ENCODE data around the gene MICAL1.

Gene MICAL1

DNA sequence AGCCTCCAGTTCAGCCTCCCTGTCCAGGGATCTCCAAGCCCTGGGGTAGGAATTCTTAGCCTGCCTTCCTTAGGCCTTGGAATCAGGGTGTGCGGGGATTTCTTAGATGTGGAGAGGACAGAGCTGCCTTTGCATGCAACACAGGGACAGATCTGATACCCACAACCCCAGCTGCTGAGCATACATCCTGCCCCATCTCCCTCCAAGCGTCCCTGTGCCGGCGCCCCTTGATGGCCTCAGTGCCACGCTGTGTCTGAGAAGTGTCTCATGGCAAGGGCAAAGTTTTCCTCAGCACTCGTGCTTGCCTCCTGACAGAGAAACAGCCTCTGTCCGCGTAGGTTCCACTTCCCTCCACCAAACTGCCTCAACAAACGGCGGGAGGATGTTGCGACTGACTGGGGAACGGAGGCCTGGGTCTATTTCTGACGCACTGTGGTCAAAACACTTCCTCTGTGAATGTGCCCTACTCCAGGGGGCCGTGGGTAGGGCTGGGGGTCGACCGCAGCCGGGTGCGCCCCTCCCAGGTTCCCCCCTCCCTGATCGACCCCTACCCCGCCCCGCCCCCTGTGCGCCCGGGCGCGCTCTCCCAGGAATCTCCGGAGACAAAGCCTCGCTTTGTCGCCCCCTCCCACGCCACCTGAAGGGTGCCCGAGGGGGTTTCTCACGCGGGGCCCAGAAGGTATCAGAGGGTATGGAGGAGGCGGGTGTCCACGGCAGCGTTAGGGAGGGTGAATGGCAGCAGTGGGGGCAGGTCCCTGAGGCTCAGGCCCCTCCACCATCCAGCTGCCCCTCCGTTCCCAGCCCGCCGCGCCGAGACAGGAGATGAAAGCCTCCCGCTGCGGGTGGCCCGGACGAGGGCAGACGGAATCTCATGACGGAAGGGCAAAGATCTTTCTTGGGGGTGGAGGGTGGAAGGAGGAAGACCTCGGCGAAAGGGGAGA lies 806 bp downstream of the MICAL1 start:
- DNase-seq (ENCODE audit: low read depth in 2 of 2), result peak; percentile 36 to 46

DNA sequence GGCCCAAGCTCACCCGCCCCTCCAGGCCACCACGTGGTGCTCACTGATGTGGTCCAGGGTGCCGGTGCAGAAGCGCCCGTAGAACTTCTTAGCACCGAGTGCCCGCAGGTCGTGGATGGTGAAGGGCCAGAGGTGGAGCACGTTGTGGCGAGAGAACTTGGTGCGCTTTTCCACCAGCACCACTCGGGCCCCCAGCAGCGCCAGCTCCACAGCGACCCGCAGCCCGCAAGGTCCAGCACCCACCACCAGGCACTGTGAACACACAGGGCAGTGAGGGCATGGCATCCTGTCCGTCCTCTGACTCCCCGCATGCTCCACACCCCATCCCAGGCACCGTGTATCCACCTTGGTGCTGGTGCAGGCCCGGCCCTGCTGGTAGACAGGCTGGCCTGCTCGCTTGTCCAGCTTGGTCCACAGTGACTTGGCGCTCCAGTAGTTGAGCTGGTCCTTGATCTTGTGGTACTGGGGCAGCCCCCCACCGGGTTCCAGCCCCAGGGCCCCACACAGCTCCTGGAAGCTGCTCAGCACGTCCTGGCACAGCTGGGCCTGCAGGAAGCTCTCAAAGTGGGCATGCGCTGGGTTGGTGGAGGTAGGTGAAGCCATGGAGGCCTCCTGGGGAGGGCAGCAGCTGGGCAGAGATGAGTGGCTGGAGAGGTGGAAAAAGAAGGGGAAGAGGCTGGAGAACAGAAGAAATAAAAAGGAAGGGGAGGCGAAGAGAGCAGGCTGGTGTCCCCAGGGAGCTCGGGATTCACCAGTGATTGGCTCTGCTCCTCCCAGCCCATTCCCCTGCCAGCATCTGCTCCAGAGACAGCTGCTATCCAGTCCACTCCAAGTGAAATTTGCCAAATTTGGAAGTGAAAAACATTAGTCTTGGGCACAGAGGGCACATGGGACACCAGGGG lies 1.7 kb downstream of the MICAL1 start:
- no peak for DNase-seq (ENCODE audit: low read depth in 2 of 2)

DNA sequence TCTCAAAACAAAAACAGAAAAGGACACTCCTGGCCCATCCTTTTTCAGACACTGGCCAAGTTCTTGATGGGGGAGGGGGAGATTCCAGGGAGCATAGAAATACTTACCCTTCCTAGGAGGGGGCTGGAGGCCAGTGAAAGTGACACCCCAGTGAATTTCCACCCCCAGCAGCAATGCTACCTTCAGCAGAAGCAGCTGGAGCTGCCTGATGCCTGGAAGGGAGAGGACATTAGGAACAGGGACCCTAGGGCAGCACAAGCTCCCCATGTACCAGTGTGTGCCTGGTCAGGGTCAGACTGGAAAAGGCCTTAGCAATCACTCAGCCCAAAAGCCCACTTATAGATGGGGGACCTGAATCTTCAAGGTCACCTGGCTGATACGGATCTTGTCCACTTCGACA lies 2.4 kb downstream of the MICAL1 start:
- DNase-seq (ENCODE audit: low read depth in 2 of 2), result no peak

DNA sequence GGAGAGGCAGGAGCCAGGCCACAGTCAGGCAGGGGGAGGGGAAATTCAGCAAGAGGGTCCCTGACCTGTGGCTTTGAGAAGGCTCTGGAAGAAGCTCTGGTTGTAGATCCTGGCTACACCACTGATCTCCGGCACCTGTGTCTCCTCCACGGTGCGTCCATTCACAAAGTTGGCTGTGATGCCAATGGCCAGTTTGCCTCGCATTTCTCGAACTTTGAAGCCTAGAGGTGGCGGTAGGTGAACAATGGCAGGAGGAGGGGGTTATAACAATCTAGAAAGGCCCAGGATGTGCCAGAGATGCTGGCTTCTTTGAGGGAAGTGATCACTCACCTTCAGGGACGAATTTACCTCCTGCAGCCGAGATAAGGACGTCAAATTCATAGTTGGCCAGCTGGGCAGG lies 3.4 kb downstream of the MICAL1 start:
- DNase-seq (ENCODE audit: low read depth in 2 of 2), result no peak

DNA sequence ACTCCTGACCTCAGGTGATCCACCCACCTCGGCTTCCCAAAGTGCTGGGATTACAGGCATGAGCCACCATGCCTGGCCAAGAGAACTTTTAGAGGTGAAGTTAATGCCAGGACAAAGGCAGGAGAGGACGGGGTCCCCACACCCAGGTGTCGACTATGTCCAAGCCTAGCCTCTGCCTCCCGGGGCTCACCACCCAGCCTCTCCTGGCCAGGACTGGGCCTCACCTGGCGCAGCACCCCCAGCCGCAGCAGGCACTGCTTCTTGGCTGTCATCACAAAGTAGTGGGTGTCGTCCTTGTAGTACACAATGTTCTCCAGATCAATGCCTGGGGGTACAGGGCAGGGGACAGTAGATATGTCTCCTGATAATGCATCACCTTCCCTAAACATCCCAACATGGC lies 4.2 kb downstream of the MICAL1 start:
- DNase-seq (ENCODE audit: low read depth in 2 of 2), result no peak

DNA sequence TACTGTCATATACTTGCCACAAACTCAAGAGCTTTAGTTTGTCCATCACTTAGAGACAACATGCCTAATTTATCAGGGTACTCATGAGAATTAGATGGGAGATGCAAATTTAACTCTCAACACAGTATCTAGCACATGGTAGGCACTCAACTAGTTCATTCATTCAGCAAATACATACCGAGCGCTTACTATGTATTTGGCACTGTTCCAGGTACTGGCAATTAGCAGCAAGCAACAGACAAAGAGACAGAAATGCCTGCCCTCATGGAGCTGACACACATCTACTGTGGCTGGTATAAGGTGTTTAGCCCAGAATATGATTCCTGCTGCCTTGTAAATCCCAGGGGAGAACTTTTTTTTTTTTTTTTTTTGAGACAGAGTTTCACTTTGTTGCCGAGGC lies 4.8 kb downstream of the MICAL1 start:
- no peak for DNase-seq (ENCODE audit: low read depth in 2 of 2)

DNA sequence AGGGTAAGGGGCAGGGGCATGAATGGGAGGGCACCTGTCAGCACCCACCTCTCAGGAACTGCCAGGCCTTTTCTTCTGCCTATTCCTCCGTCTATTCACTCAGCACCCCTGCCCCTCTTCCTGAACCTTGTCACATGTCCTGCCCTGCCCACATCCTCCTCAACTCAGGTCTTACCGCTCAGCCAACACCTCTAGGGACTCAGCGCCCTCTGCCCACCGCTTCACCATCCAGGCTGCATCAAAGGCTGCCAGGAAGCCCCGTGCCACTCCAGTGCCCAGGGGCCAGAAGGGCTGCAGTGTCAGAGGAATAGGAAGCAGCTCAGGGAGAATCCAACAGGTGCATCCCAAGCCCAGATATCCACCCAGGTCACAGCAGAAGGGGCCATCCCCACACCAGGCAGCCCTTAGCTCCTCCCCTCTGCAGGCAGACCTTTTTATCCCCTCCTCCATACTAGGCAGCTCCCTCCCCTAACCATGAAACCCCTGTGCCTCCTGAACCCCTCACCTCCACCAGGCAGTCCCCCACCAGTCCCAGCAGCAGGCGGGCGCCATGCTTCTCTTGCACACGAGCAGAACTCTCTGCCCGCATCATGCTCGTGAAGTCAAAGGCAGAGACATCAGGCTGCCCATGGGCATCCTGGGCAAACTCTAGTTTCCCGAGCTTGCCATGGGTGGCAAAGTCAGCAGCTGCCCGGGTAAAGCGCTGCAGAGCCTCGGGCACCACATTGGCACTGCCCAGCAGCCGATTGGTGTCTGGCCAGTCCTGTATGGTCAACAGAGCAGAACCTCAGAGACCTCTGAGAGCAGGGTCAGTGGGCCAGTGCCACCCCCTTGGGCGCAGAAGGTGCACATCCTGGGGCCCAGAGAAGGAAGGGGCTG lies 5.5 kb downstream of the MICAL1 start:
- no peak for DNase-seq (ENCODE audit: low read depth in 2 of 2)

DNA sequence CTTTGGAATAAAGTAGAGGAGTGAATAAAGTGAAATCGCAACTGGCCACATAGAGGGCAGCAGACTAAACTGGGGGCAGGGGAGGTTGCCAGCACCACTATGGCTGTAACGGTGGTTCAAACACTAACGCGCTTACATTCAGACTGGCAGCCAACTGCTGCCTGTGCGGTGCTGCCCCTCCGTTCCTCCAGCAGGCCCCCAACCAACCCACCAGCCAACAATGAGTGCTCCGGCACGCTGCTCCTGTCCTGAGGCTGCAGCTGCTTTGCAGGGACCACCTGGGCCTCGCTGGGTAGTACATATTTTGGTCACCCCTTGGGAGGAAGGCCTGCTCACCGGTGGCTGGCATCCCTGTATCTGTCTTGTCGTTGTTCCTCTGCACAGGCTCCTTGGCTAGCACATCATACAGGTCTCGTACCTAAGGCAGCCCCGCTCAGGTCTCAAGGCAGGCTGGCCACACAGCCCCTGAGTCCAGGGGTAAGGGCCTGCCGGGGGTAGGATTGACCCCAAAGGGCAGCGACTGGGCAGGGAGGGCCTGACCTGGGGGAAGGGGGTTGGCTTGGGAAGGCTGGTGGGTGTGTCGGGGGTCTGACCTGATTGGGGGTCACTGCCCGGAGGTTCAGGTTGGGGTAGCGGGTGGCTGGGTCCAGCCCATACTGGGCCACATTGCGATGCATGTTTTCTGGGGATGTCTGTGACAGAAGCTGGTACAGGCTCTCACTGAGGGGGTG lies 6.3 kb downstream of the MICAL1 start:
- no peak for DNase-seq (ENCODE audit: low read depth in 2 of 2)

DNA sequence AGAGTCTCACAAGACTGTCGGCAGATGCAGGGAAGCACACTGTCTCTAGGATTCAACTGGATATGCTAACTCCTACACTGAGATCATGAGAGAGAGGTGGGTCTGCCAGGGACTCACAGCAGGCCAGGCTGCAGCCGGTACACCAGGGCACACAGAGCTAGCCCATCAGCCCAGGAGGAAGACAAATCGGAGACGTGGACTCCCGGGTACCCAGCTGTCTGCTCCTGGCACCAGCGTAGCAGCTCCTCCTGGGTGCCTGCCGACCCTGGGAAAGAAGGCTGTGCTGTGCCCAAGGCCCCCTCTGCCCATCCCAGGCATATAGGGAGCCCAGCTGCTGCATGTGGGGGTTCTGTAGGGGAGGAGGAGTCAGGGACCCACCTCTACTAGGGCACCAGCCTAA lies 7.0 kb downstream of the MICAL1 start:
- no peak for DNase-seq (ENCODE audit: low read depth in 2 of 2)

DNA sequence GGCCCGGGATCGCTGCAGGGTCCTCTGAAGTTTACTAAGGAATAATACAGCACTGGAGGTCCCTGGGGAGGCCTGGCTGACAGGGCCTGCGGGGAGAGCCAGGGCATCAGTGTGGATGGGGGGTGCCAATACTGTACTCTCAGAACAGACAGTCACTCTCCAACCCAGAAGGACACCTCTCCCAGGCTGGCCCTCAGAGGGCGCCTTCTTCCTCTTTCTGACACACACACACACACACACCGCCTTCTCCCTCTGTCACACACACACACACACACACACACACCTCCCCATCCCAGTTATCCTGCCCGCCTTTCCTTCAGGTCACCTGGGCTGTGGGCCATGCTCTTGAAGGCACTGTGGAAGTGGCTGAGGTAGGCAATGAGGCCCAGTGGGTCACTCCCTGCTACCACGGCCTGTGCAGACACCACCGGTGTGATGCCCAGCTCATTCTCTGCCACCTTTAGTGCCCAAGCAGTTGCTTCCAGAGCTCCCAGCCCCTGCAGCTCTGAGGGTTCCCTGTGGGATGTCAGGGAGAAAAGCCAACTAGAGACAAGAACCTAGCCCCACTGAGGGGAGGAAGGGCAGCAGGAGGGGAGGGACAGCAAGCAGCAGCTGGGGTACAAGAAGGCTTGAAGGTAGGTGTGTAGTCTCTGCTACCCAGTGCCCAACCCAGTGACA lies 7.6 kb downstream of the MICAL1 start:
- no peak for DNase-seq (ENCODE audit: low read depth in 2 of 2)

DNA sequence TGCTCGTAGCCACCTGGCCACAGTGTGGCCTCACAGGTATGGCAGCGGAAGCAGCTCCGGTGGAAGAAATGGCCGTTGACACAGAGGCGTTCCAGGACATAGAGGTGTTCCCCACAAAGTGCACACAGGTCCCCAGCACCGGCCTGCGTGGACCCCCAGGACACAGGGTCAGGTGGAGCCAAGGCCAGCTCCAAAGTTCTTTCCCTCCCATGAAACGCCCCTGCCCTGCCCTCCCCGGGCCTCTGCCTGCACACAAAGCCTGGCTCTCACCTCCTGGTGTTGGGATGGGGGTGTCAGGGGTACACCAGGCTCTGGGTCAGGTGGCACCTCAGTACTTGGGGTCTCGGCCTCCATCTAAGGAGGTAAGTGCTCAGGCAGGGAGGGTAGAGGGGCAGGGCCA lies 8.5 kb downstream of the MICAL1 start:
- no peak for DNase-seq (ENCODE audit: low read depth in 2 of 2)

DNA sequence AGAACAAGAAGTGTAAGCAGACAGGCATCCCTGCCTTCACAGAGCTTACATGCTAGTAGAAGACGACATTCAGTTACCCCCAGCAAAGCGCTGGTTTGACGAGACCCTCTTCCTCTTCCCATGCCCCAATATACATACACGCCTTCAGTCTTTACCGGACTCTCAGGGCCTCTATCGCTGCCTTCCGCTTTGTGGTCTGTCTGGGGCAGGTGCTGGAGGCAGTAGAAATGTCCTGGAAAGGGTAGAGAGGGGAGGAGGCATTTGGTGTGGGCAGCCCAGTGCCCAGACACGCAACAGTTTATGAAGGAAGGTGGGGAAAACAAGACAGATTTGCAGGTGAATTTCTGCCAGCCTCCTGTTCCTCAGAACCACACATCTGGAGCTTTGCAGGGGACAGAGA lies 9.0 kb downstream of the MICAL1 start:
- no peak for DNase-seq (ENCODE audit: low read depth in 2 of 2)

DNA sequence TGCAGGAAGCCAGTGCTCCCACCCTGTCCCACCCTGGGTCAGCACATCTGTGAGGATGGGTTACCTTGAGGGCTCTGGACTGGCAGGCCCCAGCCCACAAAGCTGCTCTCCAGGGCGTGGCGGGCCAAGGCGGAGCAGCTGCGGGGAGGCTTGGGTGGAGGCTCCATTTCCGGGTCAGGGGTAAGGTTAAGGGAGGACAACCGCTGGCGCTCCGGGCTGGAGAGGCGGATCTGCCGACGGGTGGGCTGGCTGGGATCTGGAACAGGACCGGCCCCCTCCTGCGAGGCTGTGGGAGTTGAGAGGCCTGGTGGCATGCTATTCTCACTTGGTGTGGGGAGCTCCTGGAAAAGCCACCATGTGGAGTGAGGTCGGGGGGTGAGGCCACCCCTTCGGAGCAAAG lies 9.5 kb downstream of the MICAL1 start:
- no peak for DNase-seq (ENCODE audit: low read depth in 2 of 2)

DNA sequence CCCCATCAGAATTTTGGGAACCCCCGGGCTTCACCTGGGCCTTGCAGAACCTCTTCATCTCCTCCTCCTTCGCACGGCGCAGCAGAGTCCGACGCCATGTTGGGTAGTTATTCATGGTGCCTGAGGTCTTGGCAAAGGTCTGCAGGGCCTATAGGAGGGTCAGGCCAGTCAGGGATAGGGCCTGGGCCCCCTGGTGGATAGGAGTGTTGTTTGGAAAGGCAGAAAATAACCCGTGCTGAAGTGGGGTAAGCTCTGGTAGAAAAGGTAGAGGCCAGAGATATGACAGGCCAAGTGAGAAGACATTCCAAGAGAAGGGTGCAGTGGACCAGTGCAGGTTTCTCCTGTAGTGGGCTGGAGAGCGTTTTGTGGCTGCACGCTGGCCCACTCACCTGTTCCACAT lies 10.2 kb downstream of the MICAL1 start:
- no peak for DNase-seq (ENCODE audit: low read depth in 2 of 2)

DNA sequence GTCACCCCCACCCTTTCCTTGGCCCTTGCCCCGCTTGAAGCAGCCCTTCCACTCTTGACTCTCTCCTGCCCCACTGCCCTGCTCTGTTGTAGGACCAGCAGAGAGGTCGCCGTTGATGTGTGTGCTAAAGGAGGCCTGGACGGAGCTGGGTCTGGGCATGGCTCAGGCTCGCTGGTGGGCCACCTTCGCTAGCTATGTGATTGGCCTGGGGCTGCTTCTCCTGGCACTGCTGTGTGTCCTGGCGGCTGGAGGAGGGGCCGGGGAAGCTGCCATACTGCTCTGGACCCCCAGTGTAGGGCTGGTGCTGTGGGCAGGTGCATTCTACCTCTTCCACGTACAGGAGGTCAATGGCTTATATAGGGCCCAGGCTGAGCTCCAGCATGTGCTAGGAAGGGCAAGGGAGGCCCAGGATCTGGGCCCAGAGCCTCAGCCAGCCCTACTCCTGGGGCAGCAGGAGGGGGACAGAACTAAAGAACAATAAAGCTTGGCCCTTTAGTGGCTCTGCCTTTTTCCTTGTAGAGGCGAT lies 12.1 kb downstream of the MICAL1 start:
- DNase-seq (ENCODE audit: low read depth in 2 of 2), result no peak

DNA sequence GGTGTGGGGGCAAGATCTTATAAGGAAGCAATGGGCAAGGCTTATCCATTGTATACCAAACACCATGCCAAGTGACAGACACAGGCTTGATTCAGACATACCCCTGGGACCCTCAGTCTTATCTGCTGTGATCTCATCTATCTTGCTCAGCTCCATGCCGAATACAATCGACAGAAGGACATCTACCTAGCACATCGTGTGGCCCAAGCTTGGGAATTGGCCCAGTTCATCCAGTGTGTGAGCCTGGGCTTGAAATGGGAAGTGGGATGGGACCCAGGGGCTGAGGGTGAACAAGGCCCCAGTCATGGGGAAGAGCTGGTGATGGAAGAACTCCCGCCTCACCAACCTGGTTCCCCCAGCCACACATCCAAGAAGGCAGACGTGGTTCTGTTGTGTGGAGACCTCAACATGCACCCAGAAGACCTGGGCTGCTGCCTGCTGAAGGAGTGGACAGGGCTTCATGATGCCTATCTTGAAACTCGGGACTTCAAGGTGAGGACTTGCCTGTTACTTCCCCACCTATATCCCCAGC lies 13.1 kb downstream of the MICAL1 start:
- DNase-seq (ENCODE audit: low read depth in 2 of 2), result no peak

DNA sequence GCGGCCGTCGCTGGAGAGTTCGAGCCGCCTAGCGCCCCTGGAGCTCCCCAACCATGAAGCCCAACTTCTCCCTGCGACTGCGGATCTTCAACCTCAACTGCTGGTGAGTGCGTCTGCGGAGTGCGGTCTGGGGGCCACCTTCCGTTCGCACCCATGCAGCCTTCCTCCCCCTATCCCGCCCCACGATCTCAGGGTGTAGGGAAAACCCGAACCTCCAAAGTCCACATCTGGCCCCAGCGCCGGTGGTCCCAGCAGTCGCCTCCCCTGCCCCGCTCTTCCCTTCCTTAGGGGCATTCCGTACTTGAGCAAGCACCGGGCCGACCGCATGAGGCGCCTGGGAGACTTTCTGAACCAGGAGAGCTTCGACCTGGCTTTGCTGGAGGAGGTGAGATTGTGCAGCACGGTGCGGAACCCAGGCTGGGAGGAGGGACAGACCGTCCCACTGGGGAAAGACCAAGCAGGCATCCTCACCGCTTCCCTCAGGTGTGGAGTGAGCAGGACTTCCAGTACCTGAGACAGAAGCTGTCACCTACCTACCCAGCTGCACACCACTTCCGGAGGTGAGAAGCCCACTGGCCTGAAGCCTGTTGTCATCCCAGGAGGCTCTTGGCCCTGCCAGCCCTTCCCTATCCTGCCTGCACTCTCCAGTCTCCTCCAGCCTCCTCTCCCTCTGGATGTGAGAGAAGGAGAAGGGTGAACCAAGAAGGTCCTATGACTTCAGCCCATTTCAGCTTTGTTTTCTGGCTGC lies 14.3 kb downstream of the MICAL1 start:
- no peak for DNase-seq (ENCODE audit: low read depth in 2 of 2)

DNA sequence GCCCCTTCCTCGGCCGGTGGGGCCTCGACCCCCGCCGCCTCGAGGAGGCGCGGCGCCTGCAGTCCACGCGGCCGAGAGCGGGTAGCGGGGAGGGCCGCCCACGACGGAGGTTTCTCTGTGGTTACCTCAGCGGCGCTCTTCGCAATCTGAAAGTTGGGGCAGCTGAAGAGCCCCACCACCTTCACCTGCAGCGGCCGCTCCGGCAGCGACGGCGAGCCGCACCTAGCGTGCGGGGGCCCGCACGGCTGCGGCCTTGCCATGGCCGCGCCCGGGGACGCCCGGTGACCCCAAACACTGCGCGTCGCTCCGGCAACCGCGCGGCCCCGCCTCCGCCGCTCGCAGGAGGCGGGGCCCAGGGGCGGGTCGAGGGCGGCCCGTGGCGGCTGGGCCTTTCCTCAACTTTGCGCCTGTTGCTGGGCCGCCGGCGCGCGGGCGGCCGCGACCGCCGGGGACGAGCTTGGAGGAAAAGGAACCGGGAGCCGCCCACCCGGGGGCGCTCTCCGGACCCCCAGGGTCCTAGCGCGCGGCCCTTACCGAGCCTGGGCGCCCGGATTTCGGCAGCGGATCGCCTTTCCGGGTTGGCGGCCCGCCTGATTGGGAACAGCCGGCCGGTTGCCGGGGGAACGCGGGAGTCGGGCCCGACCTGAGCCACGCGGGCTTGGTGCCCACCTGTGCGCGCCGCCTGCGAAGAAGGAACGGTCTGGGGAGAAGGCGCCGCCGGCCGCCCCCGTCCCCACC lies 15.1 kb downstream of the MICAL1 start, which contains the start of the genes PPIL6 and SMPD2:
Gene PPIL6 (minus strand): TSS at position 298 of the 738 bp plus-strand sequence. CDS start 38 bp downstream, at position 260.
Gene SMPD2 (plus strand): TSS at position 394 of the 738 bp plus-strand sequence. CDS start 398 bp downstream, outside the sequence.
- peak; percentile 56 to 70 for DNase-seq (ENCODE audit: low read depth in 2 of 2)

Data from stimulated activated CD4-positive, alpha-beta T cell treated with anti-CD3 and anti-CD28 coated beads, Interleukin-4, amount 100 ng/mL, for 48 hours (primary cell).